ENCODE data around the gene NADK2. TPM values are rescaled to one million over a fixed set of nuclear protein-coding genes. Genes with fewer than 3 reads are reported as not detected.

Gene NADK2
- total and polyA plus RNA-seq, 8 donors, result 9.1 to 132 (median 27.0) TPM

DNA sequence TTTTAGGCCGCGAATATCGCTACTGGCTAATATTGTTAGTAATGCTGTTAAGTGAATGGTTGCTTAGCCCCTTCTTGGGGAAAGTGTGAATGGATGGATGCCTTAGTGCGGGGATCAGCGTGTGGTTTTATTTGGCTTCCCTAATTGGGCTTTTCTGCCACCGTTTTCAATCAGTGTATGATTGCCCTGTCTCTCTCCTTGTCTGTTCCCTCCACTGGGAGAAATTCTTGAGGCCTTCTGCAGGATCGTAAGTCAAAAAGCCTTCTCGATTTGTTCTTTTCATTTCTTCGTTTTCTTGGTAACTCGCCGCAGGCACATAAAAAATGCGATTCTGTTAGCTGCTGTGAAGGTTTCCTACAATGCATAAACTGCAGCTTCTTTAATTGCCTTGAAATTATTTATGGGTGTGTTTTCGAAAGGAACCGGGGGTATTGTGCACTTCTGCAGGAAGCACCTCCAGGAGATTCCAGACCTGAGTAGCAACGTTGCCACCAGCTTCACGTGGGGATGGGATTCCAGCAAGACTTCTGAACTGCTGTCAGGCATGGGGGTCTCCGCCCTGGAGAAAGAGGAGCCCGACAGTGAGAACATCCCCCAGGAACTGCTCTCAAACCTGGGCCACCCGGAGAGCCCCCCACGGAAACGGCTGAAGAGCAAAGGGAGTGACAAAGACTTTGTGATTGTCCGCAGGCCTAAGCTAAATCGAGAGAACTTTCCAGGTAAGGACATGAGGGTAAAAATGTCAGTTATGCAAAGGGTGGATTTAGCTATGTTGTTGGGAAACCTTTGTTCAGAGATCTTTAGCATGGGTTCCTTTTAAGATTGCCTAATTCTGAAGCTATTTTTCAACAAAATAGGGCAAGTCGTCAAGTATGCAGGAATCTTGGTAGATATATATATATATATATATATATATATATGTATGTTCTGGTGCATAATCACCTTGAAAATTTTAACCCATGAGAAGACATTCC, 89.1 kb downstream of the NADK2 start:
- Histone ChIP-seq H3K9me3 (no peaks in the 10 kb centered on the region), H3K27me3 (no peaks in the 10 kb centered on the region), H3K36me3 (peaks cover 0 to 27% (median 25%) of the 10 kb centered on the region in 4 donors), H3K4me3 (peak overlapping the region; percentile 84 to 91 (median 88)), H3K4me1 (peaks cover 16 to 76% (median 50%) of the 10 kb centered on the region in 4 donors), H3K27ac (peak overlapping the region in 4 of 5 donors; percentile 53 to 93 (median 84))
- TF ChIP-seq, protein P1, sequence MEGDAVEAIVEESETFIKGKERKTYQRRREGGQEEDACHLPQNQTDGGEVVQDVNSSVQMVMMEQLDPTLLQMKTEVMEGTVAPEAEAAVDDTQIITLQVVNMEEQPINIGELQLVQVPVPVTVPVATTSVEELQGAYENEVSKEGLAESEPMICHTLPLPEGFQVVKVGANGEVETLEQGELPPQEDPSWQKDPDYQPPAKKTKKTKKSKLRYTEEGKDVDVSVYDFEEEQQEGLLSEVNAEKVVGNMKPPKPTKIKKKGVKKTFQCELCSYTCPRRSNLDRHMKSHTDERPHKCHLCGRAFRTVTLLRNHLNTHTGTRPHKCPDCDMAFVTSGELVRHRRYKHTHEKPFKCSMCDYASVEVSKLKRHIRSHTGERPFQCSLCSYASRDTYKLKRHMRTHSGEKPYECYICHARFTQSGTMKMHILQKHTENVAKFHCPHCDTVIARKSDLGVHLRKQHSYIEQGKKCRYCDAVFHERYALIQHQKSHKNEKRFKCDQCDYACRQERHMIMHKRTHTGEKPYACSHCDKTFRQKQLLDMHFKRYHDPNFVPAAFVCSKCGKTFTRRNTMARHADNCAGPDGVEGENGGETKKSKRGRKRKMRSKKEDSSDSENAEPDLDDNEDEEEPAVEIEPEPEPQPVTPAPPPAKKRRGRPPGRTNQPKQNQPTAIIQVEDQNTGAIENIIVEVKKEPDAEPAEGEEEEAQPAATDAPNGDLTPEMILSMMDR (IDR thresholded peaks at IDR 0.05), result no peak
- TF ChIP-seq POLR2AphosphoS5 (IDR thresholded peaks at IDR 0.05) (no peak), POLR2A (IDR thresholded peaks at IDR 0.05) (no peak), EP300 (IDR thresholded peaks at IDR 0.05) (no peak)
- 4 to 6% (median 5%) methylated on average over 24 of the region's 24 CpGs for WGBS, 5 donors
- peak in 1 of 2 donors; percentile 31 for DNase-seq
- intact Hi-C loops (cut with DNase I; ENCODE audit: low total_unique reads), result no loop called here

DNA sequence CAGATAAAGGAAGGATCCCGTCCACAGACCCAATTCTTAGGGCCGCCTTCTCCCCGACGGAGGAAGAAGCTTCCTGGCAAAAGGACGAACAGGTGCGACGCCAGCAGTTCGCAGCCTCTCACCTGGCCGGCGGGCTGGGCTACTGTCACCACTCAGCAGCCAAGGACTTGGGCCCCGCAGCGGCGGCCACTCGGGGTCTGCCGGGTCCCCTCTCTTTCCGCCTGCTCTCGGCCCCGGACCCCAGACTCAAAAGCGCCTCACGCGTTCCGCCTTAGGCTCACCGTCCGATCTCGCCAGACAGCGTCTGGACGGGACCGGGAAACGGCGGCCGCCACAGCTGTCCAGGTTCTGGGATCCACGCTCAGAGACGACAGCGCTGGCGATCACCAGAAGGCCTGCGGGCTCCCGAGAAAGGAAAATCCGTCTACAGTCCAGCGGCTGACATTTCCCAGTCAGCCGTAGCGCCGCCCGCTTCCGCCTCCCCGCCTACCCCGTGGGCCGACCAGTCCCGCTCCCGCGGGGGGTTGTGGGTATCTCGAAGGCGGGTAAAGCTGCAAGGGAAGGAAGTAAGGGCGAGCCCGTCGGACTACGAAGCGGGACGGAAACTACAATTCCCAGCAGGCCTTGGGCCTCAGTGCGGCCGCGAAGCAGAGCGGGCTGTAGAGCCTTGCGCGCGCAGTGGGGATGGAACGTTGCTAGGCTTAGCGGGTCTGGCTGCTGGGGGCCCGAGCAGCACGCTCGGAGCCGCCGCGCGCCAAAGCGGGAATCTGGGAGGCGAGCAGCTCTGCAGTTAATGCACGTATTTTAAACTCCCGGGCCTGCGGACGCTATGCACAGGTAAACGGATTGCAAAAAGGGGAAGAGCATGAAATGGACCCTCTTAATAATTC, 90.0 kb downstream of the NADK2 start, which contains the start of the genes LMBRD2 and SKP2:
TSS of gene LMBRD2 (minus strand) at position 454 of the 890 bp plus-strand sequence. CDS start 8,538 bp downstream, outside the sequence.
TSS of gene SKP2 (plus strand) at position 678 of the 890 bp plus-strand sequence. CDS start at position 830, 152 bp downstream.
- H3K36me3 ChIP-seq, result peaks cover 0 to 18% (median 17%) of the 10 kb centered on the region in 4 donors
- H3K4me1 ChIP-seq, result peaks cover 16 to 74% (median 47%) of the 10 kb centered on the region in 4 donors
- no peaks in the 10 kb centered on the region for H3K27me3 ChIP-seq
- TF ChIP-seq EP300 (IDR thresholded peaks at IDR 0.05), result no peak
- TF ChIP-seq POLR2AphosphoS5 (IDR thresholded peaks at IDR 0.05), result peak; percentile 84 to 96 (median 93)
- TF ChIP-seq, protein P1 (IDR thresholded peaks at IDR 0.05), result peak in 1 of 7 experiments; percentile 24
- peak within 1 kb of the TSS; percentile 84 to 91 (median 88) for H3K4me3 ChIP-seq
- H3K27ac ChIP-seq, result peak within 1 kb of the TSS; percentile 84 to 93 (median 91)
- 0 to 1% (median 0%) methylated on average over 68 to 81 of the region's 81 CpGs for WGBS, 5 donors
- no peaks in the 10 kb centered on the region for H3K9me3 ChIP-seq
- peak; percentile 96 to 100 for DNase-seq
- intact Hi-C loops (cut with DNase I; ENCODE audit: low total_unique reads), result no loop called here

DNA sequence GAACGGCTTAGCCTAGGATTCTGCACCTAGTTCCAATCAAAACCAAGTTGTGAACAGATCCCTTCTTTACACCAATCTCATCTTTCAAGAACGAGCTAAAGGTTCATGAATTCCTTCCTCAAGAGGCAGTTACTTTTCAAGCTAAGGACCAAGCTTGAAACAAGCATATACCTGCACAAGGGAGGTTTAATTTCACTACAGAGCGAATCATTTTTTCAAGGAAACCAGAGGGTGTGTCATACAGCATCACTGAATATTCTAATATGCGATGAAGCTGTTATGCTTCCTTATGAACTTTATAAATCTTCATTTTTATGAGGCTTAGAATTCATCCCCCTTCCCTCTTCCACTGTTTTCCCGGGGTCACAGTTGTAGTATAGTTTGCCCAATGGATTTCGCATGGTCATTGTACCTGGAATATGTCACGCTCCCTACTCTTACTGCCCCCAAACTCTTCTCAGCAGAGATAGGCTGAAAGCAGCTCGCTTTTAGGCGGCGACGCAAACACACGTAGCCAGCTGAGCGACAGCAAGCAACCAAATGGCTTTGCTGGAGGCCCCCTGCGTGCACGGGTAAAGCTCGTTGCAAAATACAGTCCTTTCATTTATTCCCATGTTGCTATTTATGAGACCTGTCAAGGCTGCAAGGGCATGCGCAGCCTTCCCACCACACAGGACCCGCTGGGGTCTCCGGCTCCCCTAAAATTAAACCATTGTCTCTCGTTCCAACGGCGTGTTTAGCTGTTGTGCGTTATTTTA, 90.9 kb downstream of the NADK2 start:
- Histone ChIP-seq H3K9me3 (no peaks in the 10 kb centered on the region), H3K27ac (peak overlapping the region; percentile 84 to 93 (median 91)), H3K4me3 (peak overlapping the region; percentile 84 to 91 (median 88)), H3K4me1 (peaks cover 16 to 66% (median 43%) of the 10 kb centered on the region in 4 donors), H3K36me3 (peaks cover 0 to 12% (median 10%) of the 10 kb centered on the region in 4 donors), H3K27me3 (no peaks in the 10 kb centered on the region)
- no peak for TF ChIP-seq POLR2A (IDR thresholded peaks at IDR 0.05)
- TF ChIP-seq, protein P1 (IDR thresholded peaks at IDR 0.05), result no peak
- TF ChIP-seq EP300 (IDR thresholded peaks at IDR 0.05), result no peak
- peak; percentile 36 to 79 for DNase-seq
- intact Hi-C loops (cut with DNase I; ENCODE audit: low total_unique reads), result no loop called here
- 2 to 4% (median 2%) methylated on average over 23 of the region's 23 CpGs for WGBS, 5 donors
